Body of pancreas (tissue), 4 donors: ENCODE results near the gene ZNF862.

ENCODE experiments used
- CTCF ChIP-seq, 7 experiments: fragments of 450-650 bp in 4 of 7; fragments of 200-600 bp in 3 of 7; sonication (generic) in 3 of 7; IDR thresholded peaks; one replicate each; pipeline ENCODE4 v1.5.1; 2016 to 2019; ENCODE audit warnings: antibody characterized with exemption in 7 of 7
- POLR2A ChIP-seq, 3 donors: fragments of 450-650 bp; IDR thresholded peaks; one replicate each; pipeline ENCODE4 v1.6.1; 2016; ENCODE audit warnings: antibody characterized with exemption in 3 of 3, mild to moderate bottlenecking in 2 of 3

DNA sequence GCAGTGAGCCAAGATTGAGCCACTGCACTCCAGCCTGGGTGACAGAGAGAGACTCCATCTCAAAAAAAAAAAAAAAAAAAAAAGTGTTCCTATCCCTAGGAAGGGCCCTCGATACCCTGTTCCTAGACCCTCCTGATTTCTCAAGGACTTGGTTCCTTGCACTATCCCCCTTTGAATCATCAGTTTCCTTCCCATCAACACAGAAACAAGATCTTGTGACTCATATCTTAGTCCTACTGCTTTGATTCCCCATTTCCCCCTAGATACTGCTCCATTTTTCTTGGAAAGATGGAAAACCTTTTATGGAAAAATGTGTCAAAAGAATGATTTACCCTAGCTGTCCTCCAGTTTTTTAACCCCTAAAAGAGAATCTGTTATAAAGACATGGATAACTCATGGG lies 1.7 kb upstream of the ZNF862 start:
- TF ChIP-seq POLR2A (IDR thresholded peaks at IDR 0.05), result no peak
- no peak for TF ChIP-seq CTCF (IDR thresholded peaks at IDR 0.05)
